Progenitor cell of endocrine pancreas (in vitro differentiated cells): Measurements from ENCODE around the gene LCN10. TPM values are rescaled to one million over a fixed set of nuclear protein-coding genes. Genes with fewer than 3 reads are reported as not detected.
"Not testable (repeated sequence)": the region's sequence is repeated elsewhere in the genome, so short reads cannot be mapped to it uniquely, and the experiment has no call there.

Experiments
- DNase-seq: peaks from one replicate; pipeline ENCODE4 v3.0.0; 2021; ENCODE audit warnings: low spot score; ENCODE audit not compliant: unreplicated experiment
- H3K27ac Mint-ChIP-seq: 2 replicates; pipeline ENCODE4 v1.8.0; 2021; ENCODE audit warnings: mild to moderate bottlenecking, moderate library complexity, mixed read lengths
- H3K27me3 Mint-ChIP-seq: 2 replicates; pipeline ENCODE4 v1.8.0; 2021; ENCODE audit warnings: mixed read lengths
- H3K36me3 Mint-ChIP-seq: 2 replicates; pipeline ENCODE4 v1.8.0; 2022; ENCODE audit warnings: mixed read lengths; ENCODE audit not compliant: insufficient read depth
- H3K4me1 Mint-ChIP-seq: 2 replicates; pipeline ENCODE4 v1.8.0; 2021; ENCODE audit warnings: low read depth, mixed read lengths
- H3K4me3 Mint-ChIP-seq: 2 replicates; pipeline ENCODE4 v1.8.0; 2021; ENCODE audit warnings: low read depth, mild to moderate bottlenecking, moderate library complexity, mixed read lengths
- H3K9me3 Mint-ChIP-seq: 2 replicates; pipeline ENCODE4 v1.8.0; 2021; ENCODE audit warnings: low read depth, mixed read lengths
- CTCF ChIP-seq: fragments of 200-600 bp; sonication (generic); IDR thresholded peaks from one replicate; pipeline ENCODE4 v1.5.0; 2021; ENCODE audit warnings: antibody characterized with exemption, mild to moderate bottlenecking; ENCODE audit not compliant: unreplicated experiment
- total RNA-seq: library from RNA; stranded (reverse); gene quantifications from 2 replicates; pipeline ENCODE4 v1.2.1, GENCODE V29; 2021

The LCN10 gene
- total RNA-seq, 1 donor from 2014 or later: not detected

- DNase-seq: peak; percentile 70
- peak overlapping the region; percentile 32 for H3K4me3 Mint-ChIP-seq
- H3K9me3 Mint-ChIP-seq: no peaks in the 10 kb centered on the region
- peaks cover 45% of the 10 kb centered on the region for H3K4me1 Mint-ChIP-seq
- peak; percentile 83 for TF ChIP-seq CTCF
- no peaks in the 10 kb centered on the region for H3K36me3 Mint-ChIP-seq
- H3K27me3 Mint-ChIP-seq: no peaks in the 10 kb centered on the region
- H3K27ac Mint-ChIP-seq: peak overlapping the region; percentile 92
Measured at GRCh38 chr9:136787690-136788400, 45.1 kb upstream of the LCN10 start.

- not testable (repeated sequence) for H3K27ac Mint-ChIP-seq, H3K4me3 Mint-ChIP-seq, H3K9me3 Mint-ChIP-seq, H3K27me3 Mint-ChIP-seq, H3K36me3 Mint-ChIP-seq, DNase-seq
- H3K4me1 Mint-ChIP-seq: peaks cover 44% of the 10 kb centered on the region
Measured at GRCh38 chr9:136786983-136787382, 44.2 kb upstream of the LCN10 start.

GRCh38 chr9:136786451-136786850, 43.7 kb upstream of the LCN10 start:
- TF ChIP-seq CTCF: no peak
- DNase-seq: no peak
- Mint-ChIP-seq H3K36me3 (no peaks in the 10 kb centered on the region), H3K4me1 (peaks cover 45% of the 10 kb centered on the region), H3K9me3 (no peaks in the 10 kb centered on the region), H3K4me3 (no peak overlapping the region), H3K27me3 (no peaks in the 10 kb centered on the region), H3K27ac (no peak overlapping the region)

GRCh38 chr9:136785565-136786355, 43.0 kb upstream of the LCN10 start:
- not testable (repeated sequence) for H3K27ac Mint-ChIP-seq, H3K27me3 Mint-ChIP-seq, H3K9me3 Mint-ChIP-seq, H3K4me3 Mint-ChIP-seq, DNase-seq, H3K36me3 Mint-ChIP-seq
- H3K4me1 Mint-ChIP-seq: peaks cover 51% of the 10 kb centered on the region

GRCh38 chr9:136784997-136785361, 42.2 kb upstream of the LCN10 start:
- no peaks in the 10 kb centered on the region for H3K36me3 Mint-ChIP-seq
- H3K27ac Mint-ChIP-seq: no peak overlapping the region
- peaks cover 53% of the 10 kb centered on the region for H3K4me1 Mint-ChIP-seq
- no peak for TF ChIP-seq CTCF
- DNase-seq: no peak
- H3K4me3 Mint-ChIP-seq: no peak overlapping the region
- H3K9me3 Mint-ChIP-seq: no peaks in the 10 kb centered on the region
- H3K27me3 Mint-ChIP-seq: no peaks in the 10 kb centered on the region

GRCh38 chr9:136784249-136784996, 41.7 kb upstream of the LCN10 start:
- peak; percentile 46 for TF ChIP-seq CTCF
- H3K9me3 Mint-ChIP-seq: no peaks in the 10 kb centered on the region
- no peak overlapping the region for H3K27ac Mint-ChIP-seq
- H3K4me3 Mint-ChIP-seq: no peak overlapping the region
- peaks cover 50% of the 10 kb centered on the region for H3K4me1 Mint-ChIP-seq
- H3K36me3 Mint-ChIP-seq: no peaks in the 10 kb centered on the region
- DNase-seq: no peak
- H3K27me3 Mint-ChIP-seq: no peaks in the 10 kb centered on the region
